ENCODE data around the gene AP3D1.

The AP3D1 gene

GRCh38 chr19:2123682-2124387, 27.5 kb downstream of the AP3D1 start:
- DNase-seq (ENCODE audit: low read depth): peak; percentile 27
- H3K4me3 ChIP-seq (ENCODE audit: low read depth, low read length): no peak overlapping the region
- peak; percentile 12; the same call in 1 of the 2 replicates for TF ChIP-seq MAX (IDR thresholded peaks at IDR 0.05; ENCODE audit: low read depth, low read length)
- TF ChIP-seq MYC (IDR thresholded peaks at IDR 0.05; ENCODE audit: low read depth, low read length): no peak
- no peak for TF ChIP-seq CTCF (IDR thresholded peaks at IDR 0.05; ENCODE audit: low read depth, low read length)
- no peak for TF ChIP-seq POLR2A (IDR thresholded peaks at IDR 0.05; ENCODE audit: extremely low read depth, insufficient read length)

GRCh38 chr19:2122982-2123381, 28.4 kb downstream of the AP3D1 start:
- no peak for TF ChIP-seq CTCF (IDR thresholded peaks at IDR 0.05; ENCODE audit: low read depth, low read length)
- no peak for TF ChIP-seq MYC (IDR thresholded peaks at IDR 0.05; ENCODE audit: low read depth, low read length)
- TF ChIP-seq MAX (IDR thresholded peaks at IDR 0.05; ENCODE audit: low read depth, low read length): no peak
- no peak for TF ChIP-seq POLR2A (IDR thresholded peaks at IDR 0.05; ENCODE audit: extremely low read depth, insufficient read length)
- no peak overlapping the region for H3K4me3 ChIP-seq (ENCODE audit: low read depth, low read length)
- no peak for DNase-seq (ENCODE audit: low read depth)

- no peak for DNase-seq (ENCODE audit: low read depth)
- TF ChIP-seq POLR2A (IDR thresholded peaks at IDR 0.05; ENCODE audit: extremely low read depth, insufficient read length) (no peak), MYC (IDR thresholded peaks at IDR 0.05; ENCODE audit: low read depth, low read length) (no peak), CTCF (IDR thresholded peaks at IDR 0.05; ENCODE audit: low read depth, low read length) (no peak), MAX (IDR thresholded peaks at IDR 0.05; ENCODE audit: low read depth, low read length) (no peak)
- H3K4me3 ChIP-seq (ENCODE audit: low read depth, low read length): no peak overlapping the region
These were observed 29.1 kb downstream of the AP3D1 start for GRCh38 chr19:2122251-2122650.

GRCh38 chr19:2121416-2122051, 29.8 kb downstream of the AP3D1 start:
- H3K4me3 ChIP-seq (ENCODE audit: low read depth, low read length): no peak overlapping the region
- no peak for DNase-seq (ENCODE audit: low read depth)
- TF ChIP-seq CTCF (IDR thresholded peaks at IDR 0.05; ENCODE audit: low read depth, low read length) (no peak), MYC (IDR thresholded peaks at IDR 0.05; ENCODE audit: low read depth, low read length) (no peak)

GRCh38 chr19:2120821-2121220, 30.5 kb downstream of the AP3D1 start:
- H3K4me3 ChIP-seq (ENCODE audit: low read depth, low read length): no peak overlapping the region
- no peak for TF ChIP-seq MAX (IDR thresholded peaks at IDR 0.05; ENCODE audit: low read depth, low read length)
- TF ChIP-seq MYC (IDR thresholded peaks at IDR 0.05; ENCODE audit: low read depth, low read length): no peak
- no peak for TF ChIP-seq CTCF (IDR thresholded peaks at IDR 0.05; ENCODE audit: low read depth, low read length)
- TF ChIP-seq POLR2A (IDR thresholded peaks at IDR 0.05; ENCODE audit: extremely low read depth, insufficient read length): no peak
- DNase-seq (ENCODE audit: low read depth): no peak
